K562 (cell line): ENCODE measurements around the gene ATPAF2.

ENCODE experiments used
- NR2C2 ChIP-seq, 2 experiments: fragments of 200-800 bp in 1 of 2; sonication (Bioruptor generic) in 1 of 2; sonication (generic) in 1 of 2; formaldehyde crosslinking in 1 of 2; IDR thresholded peaks; 2 replicates each; pipeline versions ENCODE4 v1.6.1 to v1.8.0; 2016 to 2022; ENCODE audit warnings: mild to moderate bottlenecking in 1 of 2, missing compliant biosample characterization in 1 of 2, missing genetic modification characterization in 1 of 2, missing genetic modification reagents in 1 of 2
- SRSF1 ChIP-seq: fragments of 200-400 bp; formaldehyde crosslinking; IDR thresholded peaks from 2 replicates; pipeline ENCODE4 v1.6.1; 2017; ENCODE audit warnings: mild to moderate bottlenecking, low read depth, low read length, moderate library complexity
- ZNF780A ChIP-seq: fragments of 250-450 bp; sonication (Bioruptor Pico); IDR thresholded peaks from 2 replicates; pipeline ENCODE4 v1.5.0; 2021; ENCODE audit warnings: mild to moderate bottlenecking
- TF ChIP-seq, protein P1 (sequence below), 3 experiments: IDR thresholded peaks in 2 of 3; conservative IDR thresholded peaks in 1 of 3; 2 replicates each; pipeline ENCODE4 v1.5.1; 2011 to 2012; ENCODE audit warnings: low read length in 3 of 3, mild to moderate bottlenecking in 3 of 3, control low read depth in 2 of 3, improper control_type of control experiment in 1 of 3, inconsistent platforms in 1 of 3, low read depth in 1 of 3, mixed read lengths in 1 of 3, moderate library complexity in 1 of 3; ENCODE audit not compliant: insufficient read depth in 2 of 3
- TF ChIP-seq, protein P2 (sequence below): sonication (generic); formaldehyde crosslinking; IDR thresholded peaks from 2 replicates; pipeline ENCODE4 v1.8.1; 2023; ENCODE audit warnings: mild to moderate bottlenecking, missing genetic modification reagents

DNA sequence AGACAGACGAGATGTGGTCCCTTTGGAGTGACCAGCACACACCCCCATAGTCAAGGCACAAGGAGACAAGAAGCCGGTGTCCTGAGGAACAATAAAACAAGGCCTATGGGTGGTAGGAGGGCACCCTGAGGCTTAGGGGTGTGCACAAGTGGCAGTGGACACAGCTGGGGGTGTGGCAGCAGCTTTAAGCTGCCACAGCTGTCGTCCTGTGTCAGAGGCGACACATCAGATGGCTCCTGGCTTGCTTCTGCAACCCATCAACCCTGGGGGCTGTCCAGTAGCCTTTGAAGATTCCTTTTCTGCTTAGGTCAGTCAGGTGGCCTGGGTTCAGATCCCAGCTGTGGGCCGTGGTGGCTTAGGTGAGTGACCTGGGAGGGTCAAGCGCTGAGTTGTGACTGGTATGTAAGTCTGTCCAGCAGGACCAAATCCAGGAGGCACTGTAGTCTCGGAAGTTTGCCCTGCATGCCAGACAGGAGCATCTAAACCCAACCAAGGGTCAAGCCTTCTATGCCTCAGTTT, 50.5 kb downstream of the ATPAF2 start:
- TF ChIP-seq SRSF1 (no peak), ZNF780A (no peak), NR2C2 (CRISPR knock-in tag; IDR thresholded peaks at IDR 0.05) (no peak), NR2C2 (tag; IDR thresholded peaks at IDR 0.05) (no peak)
- TF ChIP-seq, protein P1, sequence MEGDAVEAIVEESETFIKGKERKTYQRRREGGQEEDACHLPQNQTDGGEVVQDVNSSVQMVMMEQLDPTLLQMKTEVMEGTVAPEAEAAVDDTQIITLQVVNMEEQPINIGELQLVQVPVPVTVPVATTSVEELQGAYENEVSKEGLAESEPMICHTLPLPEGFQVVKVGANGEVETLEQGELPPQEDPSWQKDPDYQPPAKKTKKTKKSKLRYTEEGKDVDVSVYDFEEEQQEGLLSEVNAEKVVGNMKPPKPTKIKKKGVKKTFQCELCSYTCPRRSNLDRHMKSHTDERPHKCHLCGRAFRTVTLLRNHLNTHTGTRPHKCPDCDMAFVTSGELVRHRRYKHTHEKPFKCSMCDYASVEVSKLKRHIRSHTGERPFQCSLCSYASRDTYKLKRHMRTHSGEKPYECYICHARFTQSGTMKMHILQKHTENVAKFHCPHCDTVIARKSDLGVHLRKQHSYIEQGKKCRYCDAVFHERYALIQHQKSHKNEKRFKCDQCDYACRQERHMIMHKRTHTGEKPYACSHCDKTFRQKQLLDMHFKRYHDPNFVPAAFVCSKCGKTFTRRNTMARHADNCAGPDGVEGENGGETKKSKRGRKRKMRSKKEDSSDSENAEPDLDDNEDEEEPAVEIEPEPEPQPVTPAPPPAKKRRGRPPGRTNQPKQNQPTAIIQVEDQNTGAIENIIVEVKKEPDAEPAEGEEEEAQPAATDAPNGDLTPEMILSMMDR (IDR thresholded peaks at IDR 0.05 in 2 of 3, conservative IDR thresholded peaks at IDR 0.05 in 1 of 3; ENCODE audit: insufficient read depth in 2 of 3, low read depth in 1 of 3, low read length in 3 of 3) = no peak
- TF ChIP-seq, protein P2, sequence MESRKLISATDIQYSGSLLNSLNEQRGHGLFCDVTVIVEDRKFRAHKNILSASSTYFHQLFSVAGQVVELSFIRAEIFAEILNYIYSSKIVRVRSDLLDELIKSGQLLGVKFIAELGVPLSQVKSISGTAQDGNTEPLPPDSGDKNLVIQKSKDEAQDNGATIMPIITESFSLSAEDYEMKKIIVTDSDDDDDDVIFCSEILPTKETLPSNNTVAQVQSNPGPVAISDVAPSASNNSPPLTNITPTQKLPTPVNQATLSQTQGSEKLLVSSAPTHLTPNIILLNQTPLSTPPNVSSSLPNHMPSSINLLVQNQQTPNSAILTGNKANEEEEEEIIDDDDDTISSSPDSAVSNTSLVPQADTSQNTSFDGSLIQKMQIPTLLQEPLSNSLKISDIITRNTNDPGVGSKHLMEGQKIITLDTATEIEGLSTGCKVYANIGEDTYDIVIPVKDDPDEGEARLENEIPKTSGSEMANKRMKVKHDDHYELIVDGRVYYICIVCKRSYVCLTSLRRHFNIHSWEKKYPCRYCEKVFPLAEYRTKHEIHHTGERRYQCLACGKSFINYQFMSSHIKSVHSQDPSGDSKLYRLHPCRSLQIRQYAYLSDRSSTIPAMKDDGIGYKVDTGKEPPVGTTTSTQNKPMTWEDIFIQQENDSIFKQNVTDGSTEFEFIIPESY (CRISPR knock-in tag) = no peak
